ENCODE measurements around the gene PAQR7.
A peak's percentile ranks its signal among the peaks of the same experiment; 100 is the strongest.

The PAQR7 gene

GRCh38 chr1:25911162-25911561, 35.7 kb upstream of the PAQR7 start:
- H3K4me3 Mint-ChIP-seq = peak overlapping the region in 1 of 3 experiments; percentile 27
- no peaks in the 10 kb centered on the region for H3K36me3 Mint-ChIP-seq (ENCODE audit: low read depth)

DNA sequence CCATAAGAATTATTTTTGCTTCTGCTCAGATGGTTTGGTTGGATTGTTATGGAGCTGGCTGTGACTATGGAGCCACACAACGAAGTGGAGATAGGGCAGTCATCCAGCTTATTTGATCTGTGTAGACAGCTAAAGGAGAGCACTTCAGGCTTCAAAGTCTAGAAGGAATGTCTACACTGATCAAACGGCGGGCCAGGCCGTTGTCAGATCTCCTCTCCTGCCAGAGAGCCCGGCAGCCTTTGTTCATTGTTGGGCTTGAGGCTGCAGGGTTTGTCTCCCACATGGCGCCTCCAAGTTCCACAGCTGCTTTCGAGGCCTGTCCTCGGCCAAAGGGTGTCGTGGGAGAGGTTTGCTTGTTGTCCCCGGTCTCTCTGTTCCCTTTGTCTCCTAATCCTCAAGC, 33.5 kb upstream of the PAQR7 start:
- no peak for TF ChIP-seq CTCF (IDR thresholded peaks at IDR 0.05; ENCODE audit: unreplicated experiment in 3 of 3)
- H3K36me3 Mint-ChIP-seq (ENCODE audit: low read depth) = peaks cover 10% of the 10 kb centered on the region
- no peaks in the 10 kb centered on the region for H3K9me3 Mint-ChIP-seq
- peak overlapping the region; percentile 33 to 69 (median 67) for H3K4me3 Mint-ChIP-seq
- H3K27ac Mint-ChIP-seq = peak overlapping the region in 1 of 3 experiments; percentile 48
- peaks cover 24% of the 10 kb centered on the region for H3K4me1 Mint-ChIP-seq
- peaks cover 4% of the 10 kb centered on the region for H3K27me3 Mint-ChIP-seq (ENCODE audit: low read depth)

More at GRCh38 chr1:25911162-25911561, 35.7 kb upstream of the PAQR7 start:
- Mint-ChIP-seq H3K9me3 (no peaks in the 10 kb centered on the region), H3K27me3 (ENCODE audit: low read depth) (peaks cover 8% of the 10 kb centered on the region), H3K27ac (no peak overlapping the region), H3K4me1 (peaks cover 18% of the 10 kb centered on the region)
- no peak for TF ChIP-seq CTCF (IDR thresholded peaks at IDR 0.05; ENCODE audit: unreplicated experiment in 3 of 3)

DNA sequence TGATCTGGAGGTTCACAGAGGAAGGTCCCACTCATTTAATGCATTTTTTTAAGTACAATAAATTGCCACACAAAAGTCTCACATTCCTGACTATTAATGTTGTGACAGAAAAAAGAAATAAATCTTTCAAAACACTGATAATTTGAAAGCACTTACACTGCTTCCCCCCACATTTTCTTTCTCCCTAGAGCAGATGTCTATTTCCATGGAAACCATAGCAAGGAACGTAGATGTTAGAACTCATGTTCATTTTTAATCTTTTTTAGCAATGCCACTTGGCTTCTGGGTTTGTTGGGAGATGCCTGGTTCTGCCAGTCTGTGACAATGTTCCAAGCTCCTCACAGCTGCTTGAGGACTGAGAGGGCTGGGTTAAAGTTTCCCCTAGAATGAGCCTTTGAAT, 32.7 kb upstream of the PAQR7 start:
- Mint-ChIP-seq H3K9me3 (no peaks in the 10 kb centered on the region), H3K27me3 (ENCODE audit: low read depth) (no peaks in the 10 kb centered on the region), H3K4me1 (peaks cover 30% of the 10 kb centered on the region), H3K36me3 (ENCODE audit: low read depth) (peaks cover 16% of the 10 kb centered on the region), H3K27ac (peak overlapping the region in 2 of 3 experiments; percentile 97 to 98), H3K4me3 (peak overlapping the region; percentile 48 to 98 (median 52))
- no peak for TF ChIP-seq CTCF (IDR thresholded peaks at IDR 0.05; ENCODE audit: unreplicated experiment in 3 of 3)

GRCh38 chr1:25907601-25908000, 32.1 kb upstream of the PAQR7 start:
- peak overlapping the region; percentile 71 to 98 (median 97) for H3K27ac Mint-ChIP-seq
- H3K36me3 Mint-ChIP-seq (ENCODE audit: low read depth) = peaks cover 22% of the 10 kb centered on the region
- H3K27me3 Mint-ChIP-seq (ENCODE audit: low read depth) = no peaks in the 10 kb centered on the region
- no peaks in the 10 kb centered on the region for H3K9me3 Mint-ChIP-seq
- TF ChIP-seq CTCF (IDR thresholded peaks at IDR 0.05; ENCODE audit: unreplicated experiment in 3 of 3) = no peak
- peak overlapping the region; percentile 92 to 98 (median 96) for H3K4me3 Mint-ChIP-seq
- peaks cover 36% of the 10 kb centered on the region for H3K4me1 Mint-ChIP-seq

DNA sequence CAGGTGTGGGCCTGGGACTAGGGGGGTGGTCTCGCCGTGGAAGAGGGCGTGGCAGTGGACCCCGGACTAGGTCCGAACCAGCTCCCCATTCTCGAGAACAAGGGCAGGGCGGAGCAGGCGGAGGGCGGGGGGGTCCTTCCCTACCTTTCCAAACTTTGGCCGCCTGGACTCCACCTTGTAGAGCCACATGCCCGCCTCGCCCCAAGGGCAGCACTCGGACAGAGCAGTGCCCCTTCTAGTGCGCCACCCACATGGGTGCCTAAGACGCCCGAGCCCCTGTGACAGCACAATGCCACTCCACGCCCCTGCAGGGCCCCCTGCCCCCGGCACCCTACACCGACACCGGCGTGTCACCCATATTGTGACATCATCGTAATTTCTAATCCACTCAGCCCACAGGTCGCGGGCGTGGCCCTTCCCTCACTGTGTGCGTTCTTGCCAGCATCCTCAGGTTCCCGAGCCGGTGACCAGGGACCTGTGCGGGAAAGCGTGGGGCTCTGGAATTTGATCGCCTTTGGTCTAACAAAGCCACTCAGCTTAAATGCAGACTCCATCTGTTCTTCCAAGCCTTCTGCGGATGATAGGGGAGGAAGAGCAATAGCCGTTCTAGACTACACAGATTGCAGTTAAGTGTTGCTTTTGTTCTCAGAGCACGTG, 31.3 kb upstream of the PAQR7 start:
- Mint-ChIP-seq H3K9me3 (no peaks in the 10 kb centered on the region), H3K36me3 (ENCODE audit: low read depth) (peaks cover 27% of the 10 kb centered on the region), H3K4me1 (peaks cover 39% of the 10 kb centered on the region), H3K4me3 (peak overlapping the region; percentile 92 to 98 (median 96)), H3K27me3 (ENCODE audit: low read depth) (no peaks in the 10 kb centered on the region), H3K27ac (peak overlapping the region; percentile 71 to 98 (median 97))
- no peak for TF ChIP-seq CTCF (IDR thresholded peaks at IDR 0.05; ENCODE audit: unreplicated experiment in 3 of 3)

All from nephron (organoid).